SK-N-SH treated with all-trans-retinoic acid at 6 μM for 48 hours (cell line): ENCODE results near the gene HSF2BP.
"Not testable (repeated sequence)": the region's sequence is repeated elsewhere in the genome, so short reads cannot be mapped to it uniquely, and the experiment has no call there.

ENCODE experiments used
- OSR1 ChIP-seq: fragments of 250-450 bp; sonication (Bioruptor Pico); IDR thresholded peaks from 2 replicates; pipeline ENCODE4 v1.8.0; 2022; ENCODE audit warnings: moderate library complexity, mild to moderate bottlenecking, inconsistent platforms
- PPARA ChIP-seq: fragments of 250-450 bp; sonication (Bioruptor Pico); IDR thresholded peaks from 2 replicates; pipeline ENCODE4 v1.5.0; 2020; ENCODE audit warnings: mild to moderate bottlenecking, borderline replicate concordance
- TCF4 ChIP-seq: fragments of 250-450 bp; sonication (Bioruptor Pico); IDR thresholded peaks from 2 replicates; pipeline ENCODE4 v1.8.0; 2021; ENCODE audit warnings: mild to moderate bottlenecking, moderate library complexity, borderline replicate concordance
- TF ChIP-seq, protein P1 (sequence below): fragments of 250-450 bp; sonication (Bioruptor Pico); IDR thresholded peaks from 2 replicates; pipeline ENCODE4 v1.5.1; 2020; ENCODE audit warnings: low read depth, mild to moderate bottlenecking, moderate library complexity

DNA sequence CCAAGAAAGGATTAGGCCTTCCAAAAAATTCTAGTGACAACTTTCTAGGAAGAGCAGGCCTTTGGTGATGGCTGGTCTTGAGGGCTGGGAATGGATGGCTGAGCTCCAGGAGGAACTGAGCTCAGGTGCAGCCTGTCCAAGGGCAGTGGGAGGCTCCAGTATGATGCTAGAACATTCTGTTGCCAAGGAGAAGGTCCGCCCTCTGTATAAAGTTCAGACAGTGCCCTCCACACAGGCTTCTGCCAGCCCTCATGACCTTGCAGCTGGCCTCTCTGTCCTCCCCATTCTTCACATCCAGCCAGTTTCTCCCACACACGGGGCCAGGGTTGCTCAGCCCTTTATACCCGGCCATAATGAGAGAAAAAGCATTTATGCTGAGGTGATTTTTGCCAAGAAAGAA is 146.3 kb downstream of the HSF2BP start:
- TF ChIP-seq TCF4, PPARA, OSR1: not testable (repeated sequence)
- TF ChIP-seq, protein P1, sequence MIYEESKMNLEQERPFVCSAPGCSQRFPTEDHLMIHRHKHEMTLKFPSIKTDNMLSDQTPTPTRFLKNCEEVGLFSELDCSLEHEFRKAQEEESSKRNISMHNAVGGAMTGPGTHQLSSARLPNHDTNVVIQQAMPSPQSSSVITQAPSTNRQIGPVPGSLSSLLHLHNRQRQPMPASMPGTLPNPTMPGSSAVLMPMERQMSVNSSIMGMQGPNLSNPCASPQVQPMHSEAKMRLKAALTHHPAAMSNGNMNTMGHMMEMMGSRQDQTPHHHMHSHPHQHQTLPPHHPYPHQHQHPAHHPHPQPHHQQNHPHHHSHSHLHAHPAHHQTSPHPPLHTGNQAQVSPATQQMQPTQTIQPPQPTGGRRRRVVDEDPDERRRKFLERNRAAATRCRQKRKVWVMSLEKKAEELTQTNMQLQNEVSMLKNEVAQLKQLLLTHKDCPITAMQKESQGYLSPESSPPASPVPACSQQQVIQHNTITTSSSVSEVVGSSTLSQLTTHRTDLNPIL (CRISPR knock-in tag) = not testable (repeated sequence)
